Activated gamma-delta T cell treated with Interleukin-2 at 50 U/mL for 16 hours (primary cell): Measurements from ENCODE around the gene TNNT3.
"Not testable (repeated sequence)": the region's sequence is repeated elsewhere in the genome, so short reads cannot be mapped to it uniquely, and the experiment has no call there.

ENCODE experiments used
- DNase-seq: peaks from one replicate; pipeline ENCODE4 v3.0.0-alpha.2; 2020

TNNT3 gene

GRCh38 chr11:1919391-1920127, at the start of gene TNNT3:
TSS of gene TNNT3 (plus strand) at chr11:1919703. CDS start at chr11:1922875, 3,172 bp downstream.
- no peak for DNase-seq

GRCh38 chr11:1870326-1870696, 49.2 kb upstream of the TNNT3 start:
- DNase-seq: no peak

DNA sequence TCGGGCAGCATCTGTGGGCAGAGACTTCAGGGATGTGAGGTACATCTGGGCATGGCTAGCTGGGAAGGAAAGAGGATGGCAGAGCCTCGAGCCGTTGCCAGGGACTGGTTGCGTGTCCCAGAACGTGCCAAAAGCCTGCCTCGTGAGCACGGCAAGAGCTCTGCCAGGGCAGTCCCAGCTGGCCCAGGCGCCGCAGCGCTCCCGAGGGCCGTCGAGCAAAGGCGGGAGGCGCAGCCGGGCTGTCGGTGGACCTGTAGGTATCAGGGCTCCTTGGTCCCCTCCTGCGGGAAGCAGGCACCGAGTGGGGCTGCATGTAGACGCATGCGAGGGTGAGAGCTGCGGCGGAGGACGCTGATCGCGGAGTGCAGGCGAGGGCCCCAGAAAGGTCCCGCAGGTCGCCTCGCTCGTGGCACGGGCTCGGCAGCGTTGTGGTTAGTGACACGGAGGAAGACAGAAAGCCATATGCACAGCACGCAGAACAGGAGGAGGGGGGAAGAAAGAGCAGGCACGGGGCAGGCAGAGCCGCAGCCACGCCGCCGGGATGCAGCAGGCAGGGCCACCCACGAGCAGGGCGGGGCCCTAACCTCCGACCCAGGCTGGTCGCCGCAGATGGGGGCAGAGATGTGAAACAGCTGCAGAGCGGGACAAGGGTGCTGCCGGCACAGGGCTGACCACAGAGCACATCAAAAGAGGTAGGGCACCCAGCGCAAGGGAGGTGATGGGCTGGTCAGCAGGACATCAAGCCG, 48.6 kb upstream of the TNNT3 start:
- peak; percentile 47 for DNase-seq

- no peak for DNase-seq
Measured at GRCh38 chr11:1871531-1871930, 48.0 kb upstream of the TNNT3 start.

DNA sequence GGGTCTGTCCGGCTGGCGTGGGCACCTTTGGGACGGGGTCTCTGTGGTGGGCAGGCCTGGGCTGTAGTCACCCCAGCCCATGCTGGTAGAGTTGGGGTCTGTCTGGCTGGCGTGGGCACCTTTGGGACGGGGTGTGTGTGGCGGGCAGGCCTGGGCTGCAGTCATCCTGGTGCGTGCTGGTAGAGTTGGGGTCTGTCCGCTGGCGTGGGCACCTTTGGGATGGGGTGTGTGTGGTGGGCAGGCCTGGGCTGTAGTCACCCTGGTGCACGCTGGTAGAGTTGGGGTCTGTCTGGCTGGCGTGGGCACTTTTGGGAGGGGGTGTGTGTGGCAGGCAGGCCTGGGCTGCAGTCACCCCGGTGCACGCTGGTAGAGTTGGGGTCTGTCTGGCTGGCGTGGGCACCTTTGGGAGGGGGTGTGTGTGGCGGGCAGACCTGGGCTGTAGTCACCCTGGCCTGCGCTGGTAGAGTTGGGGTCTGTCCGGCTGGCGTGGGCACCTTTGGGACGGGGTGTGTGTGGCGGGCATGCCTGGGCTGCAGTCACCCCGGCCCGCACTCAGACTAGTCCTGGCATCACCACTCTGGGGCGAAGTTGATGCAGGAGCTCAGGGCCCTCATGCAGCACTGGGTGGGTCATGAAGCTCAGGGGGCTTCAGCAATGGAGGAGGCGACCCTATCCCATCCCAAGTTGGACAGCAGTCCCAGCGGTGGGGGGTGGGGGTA, 47.1 kb upstream of the TNNT3 start:
- no peak for DNase-seq

- no peak for DNase-seq
Measured at GRCh38 chr11:1873048-1873812, 46.3 kb upstream of the TNNT3 start.

DNA sequence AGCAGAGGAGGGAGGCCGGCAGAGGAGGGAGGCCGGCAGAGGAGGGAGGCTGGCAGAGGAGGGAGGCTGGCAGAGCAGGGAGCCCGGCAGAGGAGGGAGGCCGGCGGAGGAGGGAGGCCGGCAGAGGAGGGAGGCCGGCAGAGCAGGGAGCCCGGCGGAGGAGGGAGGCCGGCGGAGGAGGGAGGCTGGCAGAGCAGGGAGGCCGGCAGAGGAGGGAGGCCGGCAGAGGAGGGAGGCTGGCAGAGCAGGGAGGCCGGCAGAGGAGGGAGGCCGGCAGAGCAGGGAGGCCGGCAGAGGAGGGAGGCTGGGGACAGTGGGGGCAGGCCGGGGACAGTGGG, 45.7 kb upstream of the TNNT3 start:
- DNase-seq: not testable (repeated sequence)

DNA sequence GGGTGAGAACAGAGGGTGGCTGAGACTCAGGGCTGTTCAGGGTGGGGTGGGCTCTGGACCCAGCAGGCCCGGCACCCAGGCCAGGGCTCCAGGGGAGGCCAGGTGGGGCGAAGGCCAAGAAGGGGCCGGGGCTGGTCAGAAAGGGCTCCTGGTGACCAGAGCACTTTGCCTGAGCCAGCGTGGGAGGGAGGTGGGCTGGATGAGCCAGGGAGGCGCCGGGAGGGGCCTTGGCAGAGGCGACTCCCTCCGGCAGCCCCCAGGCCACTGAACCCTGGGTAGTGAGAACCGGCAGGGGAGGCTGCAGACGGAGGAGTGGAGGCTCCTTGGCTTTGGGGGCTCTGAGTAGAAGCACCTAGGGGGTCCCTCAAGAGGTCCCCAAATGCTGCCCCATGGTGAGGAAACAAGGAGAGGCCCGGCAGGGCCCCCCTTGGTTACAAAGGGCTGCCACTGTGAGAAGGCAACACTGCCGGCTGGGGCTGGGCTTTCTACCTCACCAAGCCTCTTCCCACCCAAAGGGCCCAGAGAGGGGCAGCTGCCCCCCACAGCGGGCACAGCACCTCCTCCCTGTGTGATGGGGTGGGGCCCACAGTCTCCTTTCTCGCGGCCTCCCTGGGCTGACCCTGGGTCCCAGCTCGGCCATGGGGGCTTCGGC, 44.9 kb upstream of the TNNT3 start:
- not testable (repeated sequence) for DNase-seq

DNA sequence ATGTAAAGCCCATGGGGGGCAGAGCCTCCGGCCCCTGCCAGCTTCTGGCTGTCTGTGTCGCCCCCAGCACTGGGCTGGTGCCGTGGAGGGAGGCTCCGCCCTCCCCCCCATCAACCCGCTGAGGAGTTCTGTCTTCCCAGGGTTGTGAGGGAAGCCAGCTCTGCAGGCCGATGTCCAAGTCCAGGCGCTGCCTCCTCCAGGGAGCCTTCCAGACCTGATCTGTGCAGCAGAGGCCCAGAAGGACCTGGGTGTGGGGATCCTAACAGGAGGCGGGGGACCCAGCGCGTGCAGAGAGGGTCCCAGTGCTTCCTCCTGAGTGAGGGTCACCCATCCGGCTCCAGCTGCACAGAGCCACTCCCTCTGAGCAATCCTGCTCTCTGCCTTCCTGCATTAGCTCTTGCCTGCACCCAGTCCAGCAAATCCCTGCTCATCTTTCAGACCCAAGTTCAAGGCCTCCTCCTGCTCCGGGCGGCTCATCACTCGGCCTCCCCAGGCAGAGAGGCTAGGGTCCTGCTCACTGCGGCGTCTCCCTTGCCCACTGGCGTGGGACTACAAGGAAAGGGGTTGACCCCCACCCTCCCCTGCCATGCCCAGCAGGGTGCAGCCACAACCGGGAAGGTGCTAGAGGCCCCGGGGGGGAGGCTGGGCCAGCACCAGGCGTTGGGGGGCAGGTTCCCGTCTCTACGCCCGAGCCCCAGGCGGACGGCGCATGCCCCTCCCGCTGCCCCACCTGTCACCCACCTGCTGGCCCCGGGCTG, 44.2 kb upstream of the TNNT3 start:
- no peak for DNase-seq

- not testable (repeated sequence) for DNase-seq
Measured at GRCh38 chr11:1875851-1876301, 43.6 kb upstream of the TNNT3 start.

DNA sequence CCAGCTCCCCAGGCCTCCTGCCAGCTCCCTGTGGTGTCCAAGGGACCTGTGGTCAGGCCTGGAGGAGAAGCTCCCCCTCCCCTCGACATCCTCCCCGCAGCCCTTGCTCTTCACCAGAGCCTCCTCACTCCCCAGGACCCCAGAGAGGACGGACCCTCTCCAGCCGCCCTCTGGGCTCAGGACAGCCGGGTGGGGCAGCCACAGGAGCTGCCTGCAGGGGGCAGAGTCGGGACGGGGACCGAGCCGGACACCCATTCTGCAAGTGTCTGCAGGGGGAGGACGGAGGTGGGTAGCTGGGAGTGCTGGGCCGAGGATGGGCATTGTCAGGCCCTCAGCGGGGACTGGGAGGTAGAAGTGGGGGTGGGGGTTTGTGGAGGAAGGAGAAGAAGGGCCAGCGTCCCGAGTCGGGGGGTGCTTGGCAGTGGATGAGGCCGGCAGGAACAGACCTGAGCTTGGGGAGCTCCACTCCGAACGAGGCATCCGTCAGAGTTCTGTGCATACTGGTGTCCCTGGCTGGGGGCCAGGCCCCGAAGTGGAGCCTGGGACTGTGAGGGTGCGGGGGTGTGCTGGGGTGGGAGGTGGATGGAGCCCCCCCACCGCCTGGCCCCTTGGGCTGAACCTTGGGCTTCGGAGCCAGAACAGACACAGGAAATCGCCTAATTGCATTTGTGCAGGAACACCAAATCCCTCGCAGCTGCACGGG, 43.0 kb upstream of the TNNT3 start:
- no peak for DNase-seq

GRCh38 chr11:1877211-1878136, 42.0 kb upstream of the TNNT3 start:
- peak; percentile 2 for DNase-seq

- DNase-seq: peak; percentile 2
Measured at GRCh38 chr11:1878137-1879031, 41.1 kb upstream of the TNNT3 start.

GRCh38 chr11:1879342-1879940, 40.1 kb upstream of the TNNT3 start:
- peak; percentile 3 for DNase-seq

GRCh38 chr11:1879941-1880720, 39.4 kb upstream of the TNNT3 start:
- DNase-seq: peak; percentile 2

- peak; percentile 3 for DNase-seq
Measured at GRCh38 chr11:1880746-1881441, 38.6 kb upstream of the TNNT3 start.
